ENCODE results near the gene HDAC9. TPM values are rescaled to one million over a fixed set of nuclear protein-coding genes. Genes with fewer than 3 reads are reported as not detected.

HDAC9 gene
- total and polyA plus RNA-seq, 7 experiments from 2014 or later, result 0.08 to 32.1 (median 0.30) TPM

- H3K9me3 Mint-ChIP-seq, result peaks cover 0 to 12% (median 0%) of the 10 kb centered on the region in 11 donors
- H3K27me3 Mint-ChIP-seq, result no peaks in the 10 kb centered on the region
- no peak overlapping the region for H3K4me3 Mint-ChIP-seq
- no peaks in the 10 kb centered on the region for H3K4me1 Mint-ChIP-seq
- H3K27ac ChIP-seq (ENCODE audit: low read depth, low read length), result no peak overlapping the region
- H3K27ac Mint-ChIP-seq, result no peak overlapping the region
- CTCF ChIA-PET, result no interaction called here
- no peak for DNase-seq
- H3K36me3 Mint-ChIP-seq, result no peaks in the 10 kb centered on the region
- no peak for ATAC-seq
- H3K36me3 ChIP-seq (ENCODE audit: control insufficient read depth in 2 of 3, insufficient read depth in 3 of 3, low read length in 3 of 3), result no peaks in the 10 kb centered on the region
- intact Hi-C loops (cut with micrococcal nuclease), result no loop called here
- POLR2A ChIA-PET, result no interaction called here
- no peaks in the 10 kb centered on the region for H3K4me1 ChIP-seq (ENCODE audit: control insufficient read depth in 2 of 2, insufficient read depth in 2 of 2, low read length in 2 of 2)
- no peaks in the 10 kb centered on the region for H3K9me3 ChIP-seq (ENCODE audit: control insufficient read depth in 2 of 3, low read length in 3 of 3)
- H3K4me3 ChIP-seq (ENCODE audit: low read length), result no peak overlapping the region
- no peaks in the 10 kb centered on the region for H3K27me3 ChIP-seq (ENCODE audit: control insufficient read depth in 2 of 2, insufficient read depth in 2 of 2, low read length in 2 of 2)
These were observed 119.3 kb downstream of the HDAC9 start for GRCh38 chr7:18614841-18615240.

- DNase-seq (no peak), ATAC-seq (no peak)
- no peaks in the 10 kb centered on the region for H3K36me3 Mint-ChIP-seq
- no peaks in the 10 kb centered on the region for H3K27me3 Mint-ChIP-seq
- Histone ChIP-seq H3K27me3 (ENCODE audit: control insufficient read depth in 2 of 2, insufficient read depth in 2 of 2, low read length in 2 of 2) (no peaks in the 10 kb centered on the region), H3K4me1 (ENCODE audit: control insufficient read depth in 2 of 2, insufficient read depth in 2 of 2, low read length in 2 of 2) (no peaks in the 10 kb centered on the region), H3K36me3 (ENCODE audit: control insufficient read depth in 2 of 3, insufficient read depth in 3 of 3, low read length in 3 of 3) (no peaks in the 10 kb centered on the region), H3K4me3 (ENCODE audit: low read length) (no peak overlapping the region), H3K9me3 (ENCODE audit: control insufficient read depth in 2 of 3, low read length in 3 of 3) (no peaks in the 10 kb centered on the region), H3K27ac (ENCODE audit: low read depth, low read length) (no peak overlapping the region)
- H3K4me3 Mint-ChIP-seq, result no peak overlapping the region
- no peak overlapping the region for H3K27ac Mint-ChIP-seq
- ChIA-PET CTCF (no interaction called here), POLR2A (no interaction called here)
- H3K9me3 Mint-ChIP-seq, result peaks cover 0 to 11% (median 0%) of the 10 kb centered on the region in 11 donors
- no peaks in the 10 kb centered on the region for H3K4me1 Mint-ChIP-seq
- intact Hi-C loops (cut with micrococcal nuclease), result no loop called here
These were observed 123.8 kb downstream of the HDAC9 start for GRCh38 chr7:18619311-18619710.

- no peaks in the 10 kb centered on the region for H3K27me3 Mint-ChIP-seq
- ATAC-seq, result no peak
- no peaks in the 10 kb centered on the region for H3K36me3 ChIP-seq (ENCODE audit: control insufficient read depth in 2 of 3, insufficient read depth in 3 of 3, low read length in 3 of 3)
These were observed 127.8 kb downstream of the HDAC9 start for GRCh38 chr7:18623389-18623788.

GRCh38 chr7:18624459-18624858, 128.9 kb downstream of the HDAC9 start:
- Mint-ChIP-seq H3K4me1 (no peaks in the 10 kb centered on the region), H3K36me3 (no peaks in the 10 kb centered on the region), H3K4me3 (no peak overlapping the region), H3K27me3 (no peaks in the 10 kb centered on the region), H3K9me3 (peaks cover 0 to 4% (median 0%) of the 10 kb centered on the region in 11 donors), H3K27ac (no peak overlapping the region)
- Histone ChIP-seq H3K4me3 (ENCODE audit: low read length) (no peak overlapping the region), H3K36me3 (ENCODE audit: control insufficient read depth in 2 of 3, insufficient read depth in 3 of 3, low read length in 3 of 3) (no peaks in the 10 kb centered on the region), H3K27ac (ENCODE audit: low read depth, low read length) (no peak overlapping the region), H3K9me3 (ENCODE audit: control insufficient read depth in 2 of 3, low read length in 3 of 3) (no peaks in the 10 kb centered on the region), H3K27me3 (ENCODE audit: control insufficient read depth in 2 of 2, insufficient read depth in 2 of 2, low read length in 2 of 2) (no peaks in the 10 kb centered on the region), H3K4me1 (ENCODE audit: control insufficient read depth in 2 of 2, insufficient read depth in 2 of 2, low read length in 2 of 2) (no peaks in the 10 kb centered on the region)
- ATAC-seq, result no peak
- POLR2A ChIA-PET, result no interaction called here
- CTCF ChIA-PET, result no interaction called here
- intact Hi-C loops (cut with micrococcal nuclease), result no loop called here
- DNase-seq, result no peak

More at GRCh38 chr7:18623389-18623788, 127.8 kb downstream of the HDAC9 start:
- no peaks in the 10 kb centered on the region for H3K4me1 ChIP-seq (ENCODE audit: control insufficient read depth in 2 of 2, insufficient read depth in 2 of 2, low read length in 2 of 2)
- no peaks in the 10 kb centered on the region for H3K4me1 Mint-ChIP-seq
- peaks cover 0 to 4% (median 0%) of the 10 kb centered on the region in 11 donors for H3K9me3 Mint-ChIP-seq
- H3K27ac Mint-ChIP-seq, result no peak overlapping the region
- no peak overlapping the region for H3K27ac ChIP-seq (ENCODE audit: low read depth, low read length)
- H3K9me3 ChIP-seq (ENCODE audit: control insufficient read depth in 2 of 3, low read length in 3 of 3), result no peaks in the 10 kb centered on the region
- no peak overlapping the region for H3K4me3 ChIP-seq (ENCODE audit: low read length)
- CTCF ChIA-PET, result no interaction called here
- no peaks in the 10 kb centered on the region for H3K36me3 Mint-ChIP-seq
- H3K27me3 ChIP-seq (ENCODE audit: control insufficient read depth in 2 of 2, insufficient read depth in 2 of 2, low read length in 2 of 2), result no peaks in the 10 kb centered on the region
- H3K4me3 Mint-ChIP-seq, result no peak overlapping the region
- DNase-seq, result no peak
- POLR2A ChIA-PET, result no interaction called here
- intact Hi-C loops (cut with micrococcal nuclease), result no loop called here

GRCh38 chr7:18626086-18626485, 130.5 kb downstream of the HDAC9 start:
- Histone ChIP-seq H3K27ac (ENCODE audit: low read depth, low read length) (no peak overlapping the region), H3K27me3 (ENCODE audit: control insufficient read depth in 2 of 2, insufficient read depth in 2 of 2, low read length in 2 of 2) (no peaks in the 10 kb centered on the region), H3K4me3 (ENCODE audit: low read length) (no peak overlapping the region), H3K4me1 (ENCODE audit: control insufficient read depth in 2 of 2, insufficient read depth in 2 of 2, low read length in 2 of 2) (no peaks in the 10 kb centered on the region), H3K36me3 (ENCODE audit: control insufficient read depth in 2 of 3, insufficient read depth in 3 of 3, low read length in 3 of 3) (no peaks in the 10 kb centered on the region), H3K9me3 (ENCODE audit: control insufficient read depth in 2 of 3, low read length in 3 of 3) (no peaks in the 10 kb centered on the region)
- Mint-ChIP-seq H3K4me1 (no peaks in the 10 kb centered on the region), H3K9me3 (peaks cover 0 to 3% (median 0%) of the 10 kb centered on the region in 11 donors), H3K27me3 (no peaks in the 10 kb centered on the region), H3K36me3 (no peaks in the 10 kb centered on the region), H3K27ac (no peak overlapping the region), H3K4me3 (no peak overlapping the region)
- DNase-seq, result no peak
- intact Hi-C loops (cut with micrococcal nuclease), result no loop called here
- CTCF ChIA-PET, result no interaction called here
- ATAC-seq, result no peak
- POLR2A ChIA-PET, result no interaction called here

GRCh38 chr7:18626717-18627116, 131.2 kb downstream of the HDAC9 start:
- ChIA-PET POLR2A (no interaction called here), CTCF (no interaction called here)
- H3K27me3 Mint-ChIP-seq, result no peaks in the 10 kb centered on the region
- peaks cover 0 to 3% (median 0%) of the 10 kb centered on the region in 11 donors for H3K9me3 Mint-ChIP-seq
- Histone ChIP-seq H3K36me3 (ENCODE audit: control insufficient read depth in 2 of 3, insufficient read depth in 3 of 3, low read length in 3 of 3) (no peaks in the 10 kb centered on the region), H3K27me3 (ENCODE audit: control insufficient read depth in 2 of 2, insufficient read depth in 2 of 2, low read length in 2 of 2) (no peaks in the 10 kb centered on the region), H3K9me3 (ENCODE audit: control insufficient read depth in 2 of 3, low read length in 3 of 3) (no peaks in the 10 kb centered on the region), H3K4me3 (ENCODE audit: low read length) (no peak overlapping the region), H3K27ac (ENCODE audit: low read depth, low read length) (no peak overlapping the region), H3K4me1 (ENCODE audit: control insufficient read depth in 2 of 2, insufficient read depth in 2 of 2, low read length in 2 of 2) (no peaks in the 10 kb centered on the region)
- no peaks in the 10 kb centered on the region for H3K36me3 Mint-ChIP-seq
- ATAC-seq (no peak), DNase-seq (no peak)
- intact Hi-C loops (cut with micrococcal nuclease), result no loop called here
- H3K4me1 Mint-ChIP-seq, result no peaks in the 10 kb centered on the region
- no peak overlapping the region for H3K27ac Mint-ChIP-seq
- no peak overlapping the region for H3K4me3 Mint-ChIP-seq

GRCh38 chr7:18637516-18637915, 142.0 kb downstream of the HDAC9 start:
- intact Hi-C loops (cut with micrococcal nuclease), result loop anchor here in 1 of 2 donors (5.0 kb wide), 1 partner anchor 230 kb away; no protein-coding TSS in a partner anchor
- Mint-ChIP-seq H3K27me3 (no peaks in the 10 kb centered on the region), H3K9me3 (no peaks in the 10 kb centered on the region), H3K4me3 (no peak overlapping the region), H3K4me1 (peaks cover 0 to 13% (median 0%) of the 10 kb centered on the region in 7 donors), H3K27ac (peak overlapping the region in 1 of 9 donors; percentile 50), H3K36me3 (no peaks in the 10 kb centered on the region)
- Histone ChIP-seq H3K27ac (ENCODE audit: low read depth, low read length) (no peak overlapping the region), H3K4me1 (ENCODE audit: control insufficient read depth in 2 of 2, insufficient read depth in 2 of 2, low read length in 2 of 2) (no peaks in the 10 kb centered on the region), H3K27me3 (ENCODE audit: control insufficient read depth in 2 of 2, insufficient read depth in 2 of 2, low read length in 2 of 2) (no peaks in the 10 kb centered on the region), H3K9me3 (ENCODE audit: control insufficient read depth in 2 of 3, low read length in 3 of 3) (no peaks in the 10 kb centered on the region), H3K36me3 (ENCODE audit: control insufficient read depth in 2 of 3, insufficient read depth in 3 of 3, low read length in 3 of 3) (no peaks in the 10 kb centered on the region), H3K4me3 (ENCODE audit: low read length) (no peak overlapping the region)
- ChIA-PET POLR2A (no interaction called here), CTCF (no interaction called here)
- ATAC-seq (no peak), DNase-seq (no peak)
